Fibroblast of lung (primary cell): ENCODE measurements around the gene PWWP2B.

Experiments used
- CTCF ChIP-seq, 2 donors: IDR thresholded peaks in 1 of 2; conservative IDR thresholded peaks in 1 of 2; 1 replicate in 1 of 2; 2 replicates in 1 of 2; pipeline ENCODE4 v1.5.1; 2011 to 2012; ENCODE audit warnings: low read length in 2 of 2, control low read depth in 1 of 2, inconsistent platforms in 1 of 2, low read depth in 1 of 2, mild to moderate bottlenecking in 1 of 2
- EZH2 ChIP-seq: IDR thresholded peaks from 2 replicates; pipeline ENCODE4 v1.5.1; 2012; ENCODE audit warnings: low read length, control low read depth, mild to moderate bottlenecking; ENCODE audit errors: missing control alignments

GRCh38 chr10:132410779-132411532 is 14.0 kb downstream of the PWWP2B start:
- TF ChIP-seq CTCF (conservative IDR thresholded peaks at IDR 0.05 in 1 of 2, IDR thresholded peaks at IDR 0.05 in 1 of 2; ENCODE audit: low read depth in 1 of 2, low read length in 2 of 2) (no peak), EZH2 (no peak)
